ENCODE results near the gene PRTN3. TPM values are rescaled to one million over a fixed set of nuclear protein-coding genes. Genes with fewer than 3 reads are reported as not detected.
A peak's percentile ranks its signal among the peaks of the same experiment; 100 is the strongest.

Gene PRTN3, protein sequence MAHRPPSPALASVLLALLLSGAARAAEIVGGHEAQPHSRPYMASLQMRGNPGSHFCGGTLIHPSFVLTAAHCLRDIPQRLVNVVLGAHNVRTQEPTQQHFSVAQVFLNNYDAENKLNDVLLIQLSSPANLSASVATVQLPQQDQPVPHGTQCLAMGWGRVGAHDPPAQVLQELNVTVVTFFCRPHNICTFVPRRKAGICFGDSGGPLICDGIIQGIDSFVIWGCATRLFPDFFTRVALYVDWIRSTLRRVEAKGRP
- total RNA-seq: 34.7 TPM

DNA sequence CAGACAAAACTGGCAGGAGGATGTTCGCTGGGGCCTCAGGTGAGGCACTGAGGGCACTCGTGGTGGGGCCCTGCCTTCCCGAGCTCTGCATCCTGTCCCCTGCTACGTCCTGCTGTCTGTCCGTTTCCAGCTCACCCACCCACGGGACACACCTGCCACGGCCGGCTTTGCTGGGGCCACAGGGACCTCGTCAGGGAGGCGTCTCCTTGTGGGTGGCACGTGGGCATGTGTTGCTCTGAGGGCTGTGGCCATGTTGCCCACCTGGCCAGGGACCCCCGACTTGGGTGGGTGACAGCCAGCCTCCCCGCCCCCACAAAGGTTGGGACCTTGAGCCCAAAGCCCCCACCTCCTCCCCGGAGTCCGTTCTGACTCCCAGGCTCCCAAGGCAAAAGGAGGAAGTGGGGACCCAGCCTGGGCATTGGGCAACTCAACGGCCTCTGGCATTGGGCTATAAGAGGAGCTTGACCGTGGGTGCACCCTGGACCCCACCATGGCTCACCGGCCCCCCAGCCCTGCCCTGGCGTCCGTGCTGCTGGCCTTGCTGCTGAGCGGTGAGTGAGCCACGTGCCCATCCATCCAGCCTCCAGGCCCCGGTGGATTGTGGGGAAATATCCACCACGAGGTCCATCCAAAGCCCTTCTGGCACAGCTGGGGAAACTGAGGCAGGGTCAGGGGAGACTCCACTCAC, at the start of gene PRTN3:
Gene PRTN3 (plus strand): TSS at position 481 of the 688 bp plus-strand sequence. CDS start 10 bp downstream, at position 491.
- no peak for DNase-seq (ENCODE audit: low read depth in 2 of 3, low spot score in 2 of 3)

DNA sequence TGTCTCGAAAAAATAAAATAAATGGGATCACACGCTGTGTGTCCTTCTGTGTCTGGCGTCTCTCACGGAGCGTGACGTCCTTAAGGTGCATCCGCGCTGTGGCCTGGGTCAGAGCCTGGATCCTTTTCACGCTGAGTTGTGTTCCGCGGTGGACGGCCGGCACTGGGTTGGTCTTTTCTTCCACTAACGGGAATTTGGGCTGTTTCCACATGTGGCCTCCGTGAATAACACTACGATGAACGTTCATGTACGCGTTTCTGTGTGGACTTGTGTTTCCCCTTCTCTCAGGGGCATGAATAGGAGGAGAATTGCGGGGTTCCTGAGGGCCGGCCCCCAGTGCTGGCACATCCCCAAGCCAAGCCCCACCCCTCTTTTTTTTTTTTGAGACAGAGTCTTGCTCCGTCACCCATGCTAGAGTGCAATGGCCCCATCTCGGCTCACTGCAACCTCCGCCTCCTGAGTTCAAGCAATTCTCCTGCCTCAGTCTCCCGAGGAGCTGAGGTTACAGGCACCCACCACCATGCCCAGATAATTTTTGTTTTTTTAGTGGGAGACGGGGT, 49.7 kb upstream of the PRTN3 start:
- DNase-seq (ENCODE audit: low read depth in 2 of 3, low spot score in 2 of 3): no peak

DNA sequence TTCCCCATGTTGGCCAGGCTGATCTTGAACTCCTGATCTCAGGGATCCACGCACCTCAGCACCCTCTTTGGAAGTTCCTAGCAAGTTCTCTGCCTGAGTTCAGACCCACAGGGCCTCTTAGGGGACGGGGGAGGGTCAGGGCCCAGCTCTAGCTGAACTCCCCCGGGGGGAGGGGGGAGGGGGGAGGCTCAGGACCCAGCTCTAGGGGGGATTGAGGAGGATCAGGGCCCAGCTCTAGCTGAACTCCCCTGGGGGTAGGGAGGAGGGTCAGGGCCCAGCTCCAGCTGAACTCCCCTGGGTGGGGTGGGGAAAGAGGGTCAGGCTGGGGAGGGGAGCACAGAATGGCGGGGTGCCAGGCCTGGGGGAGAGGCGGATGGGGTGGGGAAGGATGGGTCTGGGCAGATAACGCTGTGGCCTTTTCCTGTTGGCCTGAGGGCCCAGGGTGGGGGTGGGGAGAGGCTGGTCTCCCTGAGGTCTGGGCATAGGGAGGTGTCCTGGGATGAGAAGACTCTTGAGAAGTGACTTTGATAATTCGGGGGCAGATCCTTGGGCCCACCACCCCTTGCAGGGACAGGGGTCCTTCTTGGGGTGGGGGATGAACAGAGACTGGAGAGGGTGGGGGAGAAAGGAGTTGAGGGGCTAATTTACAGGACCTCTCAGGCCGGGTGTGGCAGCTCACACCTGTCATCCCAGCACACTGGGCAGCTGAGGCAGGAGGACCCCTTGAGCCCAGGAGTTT, 49.1 kb upstream of the PRTN3 start:
- DNase-seq (ENCODE audit: low read depth in 2 of 3, low spot score in 2 of 3): no peak

DNA sequence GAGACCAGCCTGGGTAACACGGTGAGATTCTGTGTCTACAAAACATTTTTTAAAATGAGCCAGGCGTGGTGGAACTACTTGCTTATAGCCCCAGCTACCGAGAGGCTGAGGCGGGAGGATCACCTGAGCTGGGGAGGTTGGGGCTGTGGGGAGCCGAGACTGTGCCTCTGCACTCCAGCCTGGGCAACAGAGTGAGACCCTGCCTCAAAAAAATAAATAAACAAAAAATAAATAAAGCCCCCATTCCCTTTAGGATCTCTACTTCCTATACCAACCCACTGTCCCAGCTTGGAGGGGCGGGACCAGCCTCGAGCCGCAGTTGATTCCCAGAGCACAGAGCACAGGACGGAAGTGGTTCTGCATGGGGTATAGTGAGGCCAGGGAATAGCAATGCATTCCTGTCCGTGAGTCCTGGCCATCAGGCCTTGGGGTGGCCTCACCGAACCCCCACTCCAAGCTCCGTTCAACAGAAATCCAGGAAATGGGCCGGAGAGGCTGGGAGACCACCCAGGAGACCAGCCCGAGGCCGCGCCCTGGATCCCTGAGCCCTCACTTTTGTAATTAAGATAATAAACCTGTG, 48.4 kb upstream of the PRTN3 start:
- DNase-seq (ENCODE audit: low read depth in 2 of 3, low spot score in 2 of 3): no peak

DNA sequence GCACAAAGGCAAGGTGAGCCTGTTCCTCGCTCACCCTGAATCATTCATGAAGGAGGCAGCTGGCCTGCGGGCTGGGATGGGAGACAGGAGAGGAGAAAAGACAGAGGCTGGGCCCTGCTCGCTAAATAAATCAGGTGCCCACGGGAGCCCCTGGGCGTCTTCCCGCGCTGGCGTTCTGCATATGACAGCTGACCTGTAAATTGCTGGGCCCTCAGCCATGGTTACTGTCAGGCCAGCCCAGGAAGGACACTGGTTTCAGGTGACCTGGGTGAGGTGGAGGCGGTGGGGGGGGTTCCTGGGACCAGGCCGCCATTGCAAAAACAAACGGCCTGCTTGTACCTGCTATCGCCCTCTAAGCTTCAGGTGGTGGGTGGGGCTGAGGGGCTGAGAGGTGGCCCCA, 47.0 kb upstream of the PRTN3 start:
- no peak for DNase-seq (ENCODE audit: low read depth in 2 of 3, low spot score in 2 of 3)

DNA sequence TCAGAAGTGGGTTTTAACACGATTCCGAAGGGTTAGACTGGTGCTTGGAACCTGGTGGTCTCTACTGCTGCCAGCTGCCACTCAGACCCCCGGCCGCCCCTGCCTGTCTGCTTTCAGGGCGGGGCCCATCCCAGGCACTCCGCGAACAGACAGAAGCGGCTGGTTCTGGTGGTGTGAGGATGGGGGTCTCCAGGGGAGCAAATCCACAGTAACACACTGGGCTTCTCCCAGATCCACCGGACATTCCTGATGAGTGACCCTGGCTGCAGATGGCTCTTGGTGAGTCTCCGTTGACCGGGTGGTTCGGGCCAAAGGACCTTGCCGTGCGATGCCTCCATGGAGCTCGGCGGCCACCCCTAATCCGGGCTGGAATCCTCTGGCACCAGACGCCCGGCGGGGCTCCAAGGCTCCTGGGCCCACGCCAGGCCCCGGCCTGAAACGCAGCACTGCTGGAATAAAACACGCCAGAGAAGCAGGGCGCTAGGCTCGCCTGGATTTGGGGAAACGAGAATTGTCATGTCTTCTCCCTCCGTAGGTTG, 45.7 kb upstream of the PRTN3 start:
- DNase-seq (ENCODE audit: low read depth in 2 of 3, low spot score in 2 of 3): no peak

DNA sequence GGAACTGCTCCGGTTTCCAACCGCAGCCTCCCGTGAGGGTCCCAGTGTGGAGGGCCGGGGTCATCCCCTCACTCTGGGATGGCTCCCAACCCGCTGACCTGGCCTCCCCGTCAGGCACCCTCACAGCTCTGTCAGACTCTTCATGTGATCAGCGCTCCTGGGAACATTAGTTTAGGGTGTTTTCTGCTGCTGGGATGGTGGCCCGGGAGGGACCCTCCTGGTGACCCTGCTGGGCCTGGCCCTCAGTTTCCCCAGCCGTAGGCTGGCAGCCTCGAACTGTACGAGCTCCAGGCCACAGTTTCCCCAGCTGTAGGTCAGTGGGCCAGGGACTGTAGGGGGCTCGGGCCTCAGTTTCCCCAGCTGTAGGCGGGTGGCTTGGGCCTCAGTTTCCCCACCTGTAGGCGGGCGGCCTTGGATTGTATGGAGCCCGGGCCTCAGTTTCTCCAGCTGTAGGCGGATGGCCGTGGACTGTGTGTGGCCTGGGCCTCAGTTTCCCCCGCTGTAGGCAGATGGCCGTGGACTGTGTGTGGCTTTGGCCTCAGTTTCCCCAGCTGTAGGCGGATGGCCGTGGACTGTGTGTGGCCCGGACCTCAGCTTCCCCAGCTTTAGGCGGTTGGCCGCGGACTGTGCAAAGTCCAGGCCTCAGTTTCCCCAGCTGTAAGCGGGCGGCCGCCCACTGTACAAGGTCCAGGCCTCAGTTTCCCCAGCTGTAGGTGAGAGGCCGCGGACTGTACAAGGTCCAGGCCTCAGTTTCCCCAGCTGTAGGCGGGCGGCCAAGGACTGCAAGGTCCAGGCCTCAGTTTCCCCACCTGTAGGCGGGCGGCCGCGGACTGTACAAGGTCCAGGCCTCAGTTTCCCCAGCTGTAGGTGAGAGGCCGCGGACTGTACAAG, 44.9 kb upstream of the PRTN3 start:
- no peak for DNase-seq (ENCODE audit: low read depth in 2 of 3, low spot score in 2 of 3)

DNA sequence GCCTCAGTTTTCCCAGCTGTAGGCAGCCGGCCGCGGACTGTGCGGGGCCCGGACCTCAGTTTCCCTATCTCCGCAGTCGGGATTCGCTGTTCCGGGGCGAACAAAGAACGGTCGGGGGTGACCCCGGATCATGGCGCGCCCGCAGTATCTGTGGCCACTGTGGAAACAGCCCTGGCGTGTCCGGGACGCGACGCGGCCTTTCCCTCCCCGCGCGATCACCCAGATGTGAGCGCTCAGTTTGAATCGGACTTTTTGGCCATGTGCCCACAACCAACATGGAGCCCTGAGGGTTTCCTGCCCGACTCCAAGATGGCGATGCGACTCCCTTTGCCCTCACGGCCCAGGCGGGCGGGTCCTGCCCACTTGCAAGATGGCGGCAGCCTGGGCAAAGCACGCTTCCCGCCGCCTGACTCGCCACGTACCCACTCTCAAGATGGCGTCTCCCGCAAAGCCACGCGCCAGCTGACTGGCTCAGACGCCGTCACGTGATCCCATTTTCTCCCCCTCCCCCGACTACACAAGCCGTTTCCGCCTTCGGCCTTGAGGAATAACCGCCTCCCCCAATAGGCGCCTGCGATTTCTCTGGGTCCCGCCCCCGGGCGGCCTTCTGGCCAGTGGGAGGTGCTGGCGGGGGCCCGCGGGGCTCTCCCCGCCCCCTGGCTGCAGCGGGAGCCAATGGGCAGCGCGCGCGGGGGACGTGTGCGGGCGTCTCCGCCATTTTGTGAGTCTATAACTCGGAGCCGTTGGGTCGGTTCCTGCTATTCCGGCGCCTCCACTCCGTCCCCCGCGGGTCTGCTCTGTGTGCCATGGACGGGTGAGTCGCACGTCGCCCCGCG, 43.9 kb upstream of the PRTN3 start, which contains the start of gene PTBP1:
Gene PTBP1 (plus strand): TSS at position 761 of the 836 bp plus-strand sequence. CDS start 46 bp downstream, at position 807.
- peak; percentile 95 to 100 (median 100) for DNase-seq (ENCODE audit: low read depth in 2 of 3, low spot score in 2 of 3)

DNA sequence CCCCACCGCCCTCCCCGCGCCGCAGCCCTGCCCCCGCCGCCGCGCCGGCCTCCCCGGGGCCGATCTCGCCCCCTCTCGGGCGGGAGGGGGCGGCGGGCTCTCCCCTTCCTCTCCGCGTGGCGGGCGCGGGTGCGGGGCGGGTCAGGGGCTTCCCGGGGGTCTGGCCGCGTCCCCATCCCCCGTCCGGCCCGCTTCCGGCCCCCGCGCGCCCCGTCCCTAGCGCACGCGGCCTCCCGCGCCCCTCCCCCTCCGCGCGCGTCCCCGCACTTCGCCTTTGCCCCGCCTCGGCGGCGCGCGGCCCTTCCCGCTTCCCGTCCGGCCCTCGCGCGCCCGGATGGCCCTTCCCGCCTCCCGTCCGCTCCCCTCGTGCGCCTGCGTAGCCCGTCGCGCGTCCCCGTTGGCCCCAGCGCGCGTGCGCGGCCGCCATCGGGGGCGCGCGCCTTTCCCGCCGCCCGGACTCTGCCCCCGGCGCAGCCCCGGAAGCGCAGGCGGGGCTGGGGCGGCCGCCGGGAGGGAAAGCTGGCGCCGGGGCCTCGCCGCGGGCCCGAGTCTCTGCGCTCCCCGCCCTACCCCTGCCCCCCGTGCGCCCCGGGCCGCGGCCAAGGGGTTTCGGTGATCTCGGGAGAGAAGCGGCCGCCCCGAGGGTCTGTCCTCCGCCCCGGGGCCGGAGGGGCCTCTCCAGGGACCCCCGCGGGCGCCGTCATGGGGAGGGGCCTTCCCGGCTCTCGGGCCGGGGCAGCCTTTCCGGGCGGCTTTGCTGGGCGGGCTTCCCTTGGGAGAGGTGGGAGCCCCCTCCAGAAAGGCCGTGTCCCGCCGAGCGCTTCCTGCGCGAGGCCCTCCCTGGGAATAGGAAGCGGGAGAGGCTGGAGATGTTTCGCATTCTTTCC, 43.0 kb upstream of the PRTN3 start:
- DNase-seq (ENCODE audit: low read depth in 2 of 3, low spot score in 2 of 3): peak; percentile 76 to 85 (median 84)

DNA sequence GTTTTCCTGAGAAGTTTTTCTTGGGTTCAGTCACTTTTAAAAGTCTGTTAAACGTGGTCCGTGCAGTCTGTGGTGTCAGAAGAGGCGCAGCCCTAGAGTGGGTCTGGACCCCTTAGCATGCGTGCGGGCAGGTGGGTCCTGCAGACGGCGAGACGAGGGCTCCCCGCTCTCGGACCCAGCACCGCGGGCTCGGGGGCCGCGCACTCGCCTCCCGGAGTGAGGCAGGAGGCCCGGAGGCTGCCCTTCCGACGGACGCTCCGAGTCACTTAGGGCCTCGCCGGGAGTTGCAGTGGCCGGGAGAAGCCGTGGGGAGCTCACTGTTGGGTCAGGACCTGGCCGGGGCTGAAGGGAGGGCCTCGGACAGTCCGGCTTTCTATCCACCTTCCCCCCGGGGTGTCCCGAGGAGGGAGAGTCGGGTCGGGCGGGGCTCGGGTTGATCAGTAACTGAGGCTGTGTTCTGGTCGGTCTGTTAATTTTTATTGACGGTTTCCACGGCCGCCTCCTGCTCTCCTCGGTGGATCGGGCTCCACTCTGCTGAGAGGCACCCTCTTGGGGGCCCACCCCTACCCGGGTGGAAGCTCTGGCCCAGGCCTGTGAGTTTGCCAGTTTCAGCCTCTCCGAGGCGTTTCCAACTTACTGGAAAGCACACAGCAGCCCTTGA, 42.3 kb upstream of the PRTN3 start:
- no peak for DNase-seq (ENCODE audit: low read depth in 2 of 3, low spot score in 2 of 3)

DNA sequence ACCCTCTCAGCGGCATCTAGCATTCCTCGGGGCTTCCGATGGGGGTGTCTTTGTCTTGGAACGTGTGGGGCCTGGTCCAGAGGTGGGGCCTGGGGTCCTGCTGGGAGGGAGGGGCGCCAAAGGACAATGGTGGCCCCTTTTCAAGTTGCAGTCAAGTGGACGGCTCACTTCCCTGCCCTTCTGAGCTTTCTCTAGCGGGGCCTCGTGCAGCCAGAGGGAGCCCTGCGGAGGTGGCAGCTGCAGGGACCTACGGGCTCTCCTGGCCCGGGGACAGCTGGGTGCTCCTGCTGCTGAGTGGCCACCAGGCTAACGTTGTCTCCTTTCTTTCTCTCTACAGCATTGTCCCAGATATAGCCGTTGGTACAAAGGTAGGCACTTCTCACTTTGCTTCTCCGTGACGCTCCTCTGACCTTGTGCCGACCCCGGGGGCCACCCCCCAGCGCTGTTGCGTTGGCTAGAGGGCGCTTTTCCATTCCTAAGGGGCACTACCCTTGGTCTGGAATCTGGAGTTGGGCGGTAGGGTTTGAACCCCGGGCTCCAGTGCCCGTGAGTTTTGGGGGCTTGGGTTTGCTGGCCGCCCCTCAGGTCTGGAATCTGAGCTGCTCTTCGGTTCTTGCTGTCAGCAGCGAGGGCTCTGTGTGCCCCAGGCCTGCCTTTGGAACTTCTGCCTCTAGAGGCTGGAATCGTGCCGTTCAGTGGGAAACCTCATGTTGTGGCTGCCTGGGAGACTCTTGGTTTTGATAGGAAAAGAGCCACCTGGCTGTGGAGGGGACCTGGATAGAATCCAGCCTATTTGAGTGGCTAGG, 41.5 kb upstream of the PRTN3 start:
- peak in 1 of 3 donors; percentile 18 for DNase-seq (ENCODE audit: low read depth in 2 of 3, low spot score in 2 of 3)

DNA sequence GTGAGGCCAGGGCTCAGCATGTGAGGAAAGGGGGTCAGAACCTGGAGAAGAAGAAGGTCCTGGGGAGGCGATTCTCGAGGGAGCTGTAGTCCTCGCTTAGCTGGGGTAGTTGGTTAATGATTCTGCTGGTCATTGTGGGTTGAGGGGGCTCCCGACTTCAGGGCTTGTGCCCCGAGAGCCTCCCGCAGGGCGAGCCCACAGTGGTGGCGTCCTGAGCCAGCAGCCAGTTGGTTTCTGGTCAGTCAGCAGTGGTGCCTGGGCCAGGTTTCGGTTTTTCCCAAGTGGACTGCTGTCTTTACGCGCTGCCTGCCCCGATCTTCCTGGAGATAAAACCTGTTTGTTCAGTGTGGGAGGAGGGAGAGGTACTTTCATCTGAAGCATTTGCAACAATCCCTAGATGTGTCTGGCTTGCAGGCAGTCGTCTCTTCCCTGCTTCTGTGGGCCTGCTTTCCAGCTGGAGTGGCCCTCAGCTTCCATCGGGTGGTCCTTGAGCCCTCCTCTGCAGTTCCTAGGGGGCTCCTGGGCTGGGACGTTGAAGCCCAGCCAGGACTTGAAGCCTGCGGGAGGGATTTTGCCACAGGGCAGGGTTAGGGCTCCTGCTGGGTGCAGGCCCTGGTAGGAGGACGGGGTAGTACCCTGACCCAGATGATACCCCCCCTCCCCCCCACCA, 40.3 kb upstream of the PRTN3 start:
- DNase-seq (ENCODE audit: low read depth in 2 of 3, low spot score in 2 of 3): no peak

DNA sequence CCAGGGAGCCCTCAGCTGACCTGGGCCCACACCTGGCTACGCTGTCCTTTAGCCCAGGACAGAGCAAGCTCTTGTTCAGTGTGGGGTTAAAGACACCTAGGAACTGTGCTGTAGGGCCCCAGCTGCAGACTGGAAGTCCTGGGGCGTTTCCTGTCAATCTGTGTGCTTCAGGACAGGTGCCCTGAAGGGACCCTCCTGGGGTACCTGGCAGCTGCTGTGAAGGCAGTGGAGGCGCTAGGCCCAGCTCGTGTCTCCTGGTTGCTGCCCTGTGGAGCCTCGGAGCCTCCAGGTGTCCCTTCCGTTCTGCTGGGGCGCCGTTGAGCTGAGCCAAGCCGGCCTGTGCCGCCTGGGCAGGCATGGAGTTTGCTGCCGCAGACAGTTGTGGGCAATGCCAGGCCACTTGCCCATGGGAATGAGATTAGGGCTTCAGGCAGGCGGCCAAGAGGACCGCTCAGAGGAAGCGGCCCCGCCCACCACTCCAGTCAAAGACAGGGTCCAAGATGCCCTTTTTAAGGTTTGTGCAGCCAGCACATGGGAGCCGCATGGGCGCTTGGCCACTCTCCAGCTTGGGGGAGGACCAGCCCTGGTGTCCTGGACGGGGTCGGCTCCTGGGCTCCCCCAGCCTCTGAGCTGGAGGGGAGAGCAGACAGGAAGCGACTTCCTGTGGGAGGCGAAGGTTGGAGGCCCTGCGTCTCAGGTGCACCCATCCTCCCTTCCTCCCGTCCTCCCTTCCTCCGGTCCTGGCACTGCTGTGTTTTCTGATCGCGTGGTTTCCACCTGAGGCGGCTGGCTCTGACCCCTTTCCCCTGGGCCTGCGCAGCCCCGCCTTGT, 39.6 kb upstream of the PRTN3 start:
- no peak for DNase-seq (ENCODE audit: low read depth in 2 of 3, low spot score in 2 of 3)

DNA sequence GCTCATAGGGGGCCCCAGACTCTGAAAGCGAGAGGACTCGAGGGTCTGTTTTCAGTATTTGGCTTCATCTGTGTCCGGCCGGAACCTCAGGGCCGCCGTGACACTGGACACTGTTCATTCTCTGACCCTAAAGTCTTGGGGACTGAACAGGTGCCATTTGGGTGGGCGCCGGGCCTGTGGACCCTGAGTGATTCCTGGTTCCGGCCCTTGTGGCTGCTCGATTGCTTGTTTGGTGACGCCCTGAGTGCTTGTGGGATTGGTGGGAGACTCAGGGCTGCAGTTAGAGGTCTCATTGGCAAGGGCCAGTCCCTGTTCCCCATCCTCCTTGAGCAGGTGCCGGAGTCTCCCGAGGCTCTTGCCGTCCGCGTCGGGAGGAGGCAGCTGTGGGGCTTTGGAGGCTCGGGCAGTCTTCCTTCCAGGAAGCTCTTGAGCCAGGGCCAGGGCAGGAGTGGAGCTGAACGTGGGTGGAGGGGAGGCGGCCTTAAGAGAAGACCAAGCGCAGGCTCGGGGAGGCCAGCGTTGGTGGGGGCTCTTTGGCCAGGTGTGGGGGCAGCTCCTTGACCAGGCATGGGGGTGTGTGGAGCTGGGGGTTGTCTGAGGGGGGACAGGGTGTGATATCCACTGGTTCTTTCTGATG, 38.8 kb upstream of the PRTN3 start:
- no peak for DNase-seq (ENCODE audit: low read depth in 2 of 3, low spot score in 2 of 3)
